PC-3 (cell line): ENCODE data around the gene OVCH2. TPM values are rescaled to one million over a fixed set of nuclear protein-coding genes. Genes with fewer than 3 reads are reported as not detected.

Source experiments
- ATAC-seq: fragments of 200-7000 bp; cut with Tn5 transposase; 2 replicates; pipeline ENCODE4 v1.9.1; 2020; ENCODE audit warnings: mild to moderate bottlenecking, moderate library complexity
- BruUV-seq: library from RNA; stranded (reverse); fragments of 400-500 nt; replicated peaks from 2 replicates; lab custom pipeline; 2021; lab: Mats Ljungman, UMichigan
- CTCF ChIA-PET: fragments of 300-600 bp; sonication (Branson Sonifier 250); formaldehyde crosslinking; loops from one replicate; lab custom pipeline; 2022; ENCODE audit warnings: antibody characterized with exemption; lab: Charles Lee
- POLR2A ChIA-PET: fragments of 300-600 bp; sonication (Branson Sonifier 250); formaldehyde crosslinking; loops from one replicate; lab custom pipeline; 2022; ENCODE audit warnings: antibody characterized with exemption; ENCODE audit not compliant: unreplicated experiment; lab: Charles Lee
- DNase-seq: peaks from one replicate; pipeline ENCODE4 v3.0.0-alpha.2; 2015
- H2AFZ ChIP-seq: fragments of 300-600 bp; sonication (generic); 2 replicates; pipeline ENCODE4 v1.6.0; 2016; ENCODE audit warnings: antibody characterized with exemption, low read length
- H3F3A ChIP-seq: fragments of 300-600 bp; sonication (generic); one replicate; pipeline ENCODE4 v1.6.0; 2017; ENCODE audit warnings: antibody characterized with exemption, low read length, control low read depth, mild to moderate bottlenecking; ENCODE audit not compliant: unreplicated experiment
- H3K27ac ChIP-seq: fragments of 300-600 bp; sonication (generic); 2 replicates; pipeline ENCODE4 v1.5.1; 2016; ENCODE audit warnings: mild to moderate bottlenecking, low read length
- H3K27me3 ChIP-seq: fragments of 300-600 bp; sonication (generic); 2 replicates; pipeline ENCODE4 v1.6.1; 2016; ENCODE audit warnings: low read length, mixed read lengths
- H3K36me3 ChIP-seq: fragments of 300-600 bp; sonication (generic); 2 replicates; pipeline ENCODE4 v1.6.1; 2016; ENCODE audit warnings: low read depth, mixed run types, low read length, mixed read lengths
- H3K4me1 ChIP-seq: fragments of 300-600 bp; sonication (generic); 2 replicates; pipeline ENCODE4 v1.5.1; 2016; ENCODE audit warnings: low read length; ENCODE audit not compliant: insufficient read depth
- H3K4me2 ChIP-seq: fragments of 300-600 bp; sonication (generic); 2 replicates; pipeline ENCODE4 v1.6.0; 2016; ENCODE audit warnings: low read length
- H3K4me3 ChIP-seq: fragments of 300-600 bp; sonication (generic); 2 replicates; pipeline ENCODE4 v1.5.1; 2016; ENCODE audit warnings: mild to moderate bottlenecking, low read length, mixed read lengths
- H3K79me2 ChIP-seq: fragments of 300-600 bp; sonication (generic); 2 replicates; pipeline ENCODE4 v1.6.1; 2017; ENCODE audit warnings: low read length, mixed read lengths
- H3K9ac ChIP-seq: fragments of 300-600 bp; sonication (generic); 2 replicates; pipeline ENCODE4 v1.6.0; 2016; ENCODE audit warnings: mild to moderate bottlenecking, low read length
- H3K9me2 ChIP-seq: fragments of 300-600 bp; sonication (generic); replicated peaks from 2 replicates; pipeline ENCODE4 v1.6.1; 2016; ENCODE audit warnings: mixed run types, low read length, mixed read lengths
- H3K9me3 ChIP-seq: fragments of 300-600 bp; sonication (generic); 2 replicates; pipeline ENCODE4 v1.6.1; 2016; ENCODE audit warnings: low read length, mixed read lengths
- H4K20me1 ChIP-seq: fragments of 300-600 bp; sonication (generic); 2 replicates; pipeline ENCODE4 v1.6.1; 2016; ENCODE audit warnings: low read length, mixed read lengths
- EZH2 ChIP-seq: fragments of 300-600 bp; sonication (generic); IDR thresholded peaks from one replicate; pipeline ENCODE4 v1.6.1; 2017; ENCODE audit warnings: antibody characterized with exemption, mild to moderate bottlenecking, low read length; ENCODE audit not compliant: unreplicated experiment
- EZH2phosphoT487 ChIP-seq: fragments of 300-600 bp; sonication (generic); IDR thresholded peaks from 2 replicates; pipeline ENCODE4 v1.6.1; 2018; ENCODE audit warnings: mild to moderate bottlenecking, antibody characterized with exemption, low read length, borderline replicate concordance
- intact Hi-C: fragments of 100-400 bp; cut with micrococcal nuclease; formaldehyde crosslinking; loops from 2 replicates; pipeline ENCODE4 v1.9.0; 2023
- total RNA-seq: library from RNA; depleted of rRNA; stranded (reverse); fragments of >200 nt; gene quantifications from 2 replicates; pipeline ENCODE4 v1.2.3, GENCODE V29; 2014
- TF ChIP-seq, protein P1 (sequence below): fragments of 300-600 bp; sonication (generic); conservative IDR thresholded peaks from 2 replicates; pipeline ENCODE4 v1.5.1; 2017; ENCODE audit warnings: antibody characterized with exemption, low read depth, mild to moderate bottlenecking, low read length

The OVCH2 gene
- total RNA-seq, 1 experiment from 2014 or later, result not detected

- TF ChIP-seq EZH2phosphoT487 (no peak), EZH2 (no peak)
- TF ChIP-seq, protein P1, sequence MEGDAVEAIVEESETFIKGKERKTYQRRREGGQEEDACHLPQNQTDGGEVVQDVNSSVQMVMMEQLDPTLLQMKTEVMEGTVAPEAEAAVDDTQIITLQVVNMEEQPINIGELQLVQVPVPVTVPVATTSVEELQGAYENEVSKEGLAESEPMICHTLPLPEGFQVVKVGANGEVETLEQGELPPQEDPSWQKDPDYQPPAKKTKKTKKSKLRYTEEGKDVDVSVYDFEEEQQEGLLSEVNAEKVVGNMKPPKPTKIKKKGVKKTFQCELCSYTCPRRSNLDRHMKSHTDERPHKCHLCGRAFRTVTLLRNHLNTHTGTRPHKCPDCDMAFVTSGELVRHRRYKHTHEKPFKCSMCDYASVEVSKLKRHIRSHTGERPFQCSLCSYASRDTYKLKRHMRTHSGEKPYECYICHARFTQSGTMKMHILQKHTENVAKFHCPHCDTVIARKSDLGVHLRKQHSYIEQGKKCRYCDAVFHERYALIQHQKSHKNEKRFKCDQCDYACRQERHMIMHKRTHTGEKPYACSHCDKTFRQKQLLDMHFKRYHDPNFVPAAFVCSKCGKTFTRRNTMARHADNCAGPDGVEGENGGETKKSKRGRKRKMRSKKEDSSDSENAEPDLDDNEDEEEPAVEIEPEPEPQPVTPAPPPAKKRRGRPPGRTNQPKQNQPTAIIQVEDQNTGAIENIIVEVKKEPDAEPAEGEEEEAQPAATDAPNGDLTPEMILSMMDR, result no peak
- BruUV-seq, result no TSS peak
- Histone ChIP-seq H3K36me3 (no peaks in the 10 kb centered on the region), H3K4me2 (no peak overlapping the region), H3K9me3 (no peaks in the 10 kb centered on the region), H4K20me1 (no peaks in the 10 kb centered on the region), H3K27ac (no peak overlapping the region), H3K4me1 (0 out of 2 replicates have a peak, but pooled peaks cover 5% of the 10 kb centered on the region), H3F3A (no peaks in the 10 kb centered on the region), H2AFZ (no peak overlapping the region), H3K4me3 (no peak overlapping the region), H3K79me2 (no peaks in the 10 kb centered on the region), H3K9ac (no peak overlapping the region), H3K9me2 (no peaks in the 10 kb centered on the region), H3K27me3 (no peaks in the 10 kb centered on the region)
- intact Hi-C loops, result no loop called here
- ATAC-seq (no peak), DNase-seq (no peak)
- POLR2A ChIA-PET, result no interaction called here
- CTCF ChIA-PET, result no interaction called here
These were observed 61.1 kb downstream of the OVCH2 start for GRCh38 chr11:7645206-7645605.

- POLR2A ChIA-PET, result no interaction called here
- H2AFZ ChIP-seq, result no peak overlapping the region
- intact Hi-C loops, result no loop called here
- H3K36me3 ChIP-seq, result no peaks in the 10 kb centered on the region
- CTCF ChIA-PET, result no interaction called here
- H3K9me3 ChIP-seq, result no peaks in the 10 kb centered on the region
- H3K4me1 ChIP-seq, result 0 out of 2 replicates have a peak, but pooled peaks cover 5% of the 10 kb centered on the region
- H3K27me3 ChIP-seq, result no peaks in the 10 kb centered on the region
- no peaks in the 10 kb centered on the region for H3K9me2 ChIP-seq
- no peaks in the 10 kb centered on the region for H3K79me2 ChIP-seq
- H3K4me3 ChIP-seq, result no peak overlapping the region
- no peak for ATAC-seq
- no peak for TF ChIP-seq EZH2phosphoT487
- TF ChIP-seq, protein P1, result no peak
- no TSS peak for BruUV-seq
- no peak overlapping the region for H3K4me2 ChIP-seq
- no peak for DNase-seq
- no peaks in the 10 kb centered on the region for H4K20me1 ChIP-seq
- H3K27ac ChIP-seq, result no peak overlapping the region
- no peak overlapping the region for H3K9ac ChIP-seq
- H3F3A ChIP-seq, result no peaks in the 10 kb centered on the region
These were observed 63.0 kb downstream of the OVCH2 start for GRCh38 chr11:7643314-7643713.

GRCh38 chr11:7642747-7643146 is 63.5 kb downstream of the OVCH2 start:
- Histone ChIP-seq H3K27ac (no peak overlapping the region), H4K20me1 (no peaks in the 10 kb centered on the region), H3K36me3 (no peaks in the 10 kb centered on the region), H3K4me1 (0 out of 2 replicates have a peak, but pooled peaks cover 5% of the 10 kb centered on the region), H3K27me3 (no peaks in the 10 kb centered on the region), H3F3A (no peaks in the 10 kb centered on the region), H3K4me2 (no peak overlapping the region), H3K9ac (no peak overlapping the region), H3K9me3 (no peaks in the 10 kb centered on the region), H3K79me2 (no peaks in the 10 kb centered on the region), H2AFZ (no peak overlapping the region), H3K4me3 (no peak overlapping the region), H3K9me2 (no peaks in the 10 kb centered on the region)
- BruUV-seq, result no TSS peak
- intact Hi-C loops, result no loop called here
- TF ChIP-seq EZH2phosphoT487 (no peak), EZH2 (no peak)
- TF ChIP-seq, protein P1, result no peak
- ChIA-PET CTCF (no interaction called here), POLR2A (no interaction called here)
- no peak for ATAC-seq
- peak; percentile 59 for DNase-seq
